Thymus (tissue), 11 donors: ENCODE results near the gene TRAM2. TPM values are rescaled to one million over a fixed set of nuclear protein-coding genes. Genes with fewer than 3 reads are reported as not detected.

Experiments used
- DNase-seq, 9 donors: peaks; one replicate each; pipeline ENCODE4 v3.0.0-alpha.2; 2013; ENCODE audit warnings: low spot score in 9 of 9, low read depth in 6 of 9, missing footprints in 1 of 9
- H3K27ac ChIP-seq, 2 donors: one replicate each; pipeline ENCODE4 v1.5.1; 2013; ENCODE audit warnings: control low read depth in 1 of 2, low read depth in 1 of 2, low read length in 1 of 2, mild to moderate bottlenecking in 1 of 2, moderate library complexity in 1 of 2
- H3K27me3 ChIP-seq, 2 donors: one replicate each; pipeline ENCODE4 v1.5.1; 2013; ENCODE audit warnings: low read length in 1 of 2; ENCODE audit not compliant: control insufficient read depth in 2 of 2, insufficient read depth in 1 of 2
- H3K36me3 ChIP-seq, 2 donors: one replicate each; pipeline ENCODE4 v1.5.1; 2013; ENCODE audit warnings: low read length in 1 of 2, mild to moderate bottlenecking in 1 of 2, moderate library complexity in 1 of 2; ENCODE audit not compliant: control insufficient read depth in 2 of 2, insufficient read depth in 2 of 2
- H3K4me1 ChIP-seq, 2 donors: one replicate each; pipeline ENCODE4 v1.5.1; 2013; ENCODE audit warnings: low read length in 2 of 2; ENCODE audit not compliant: control insufficient read depth in 2 of 2, insufficient read depth in 2 of 2
- H3K4me3 ChIP-seq, 2 donors: one replicate each; pipeline ENCODE4 v1.5.1; 2013; ENCODE audit warnings: low read length in 2 of 2, control low read depth in 1 of 2, mild to moderate bottlenecking in 1 of 2
- H3K9me3 ChIP-seq, 2 donors: one replicate each; pipeline ENCODE4 v1.5.1; 2013; ENCODE audit warnings: low read length in 1 of 2, mild to moderate bottlenecking in 1 of 2; ENCODE audit not compliant: control insufficient read depth in 2 of 2, insufficient read depth in 1 of 2
- WGBS: extraction: QIAGEN DNeasy Blood & Tissue Kit; methylation state at CpG from one replicate; pipeline ENCODE4 v1.1.7; 2013; 5-methylcytosine and 5-hydroxymethylcytosine counted together
- polyA plus RNA-seq: library from polyadenylated mRNA; stranded (reverse); fragments of 200-250 nt; gene quantifications from one replicate; pipeline ENCODE4 v1.2.3, GENCODE V29; 2013
- total RNA-seq: library from RNA; stranded (reverse); fragments of 120-200 nt; gene quantifications from one replicate; pipeline ENCODE4 v1.2.4, GENCODE V29; 2013
- donor health status: healthy.

Gene TRAM2
- total and polyA plus RNA-seq, 2 donors, result 3.1 to 3.4 TPM

GRCh38 chr6:52538901-52539354, 37.9 kb downstream of the TRAM2 start:
- Histone ChIP-seq H3K4me3 (no peak overlapping the region), H3K27me3 (no peaks in the 10 kb centered on the region), H3K4me1 (peaks cover 31 to 37% of the 10 kb centered on the region in 2 donors), H3K27ac (no peak overlapping the region), H3K36me3 (no peaks in the 10 kb centered on the region), H3K9me3 (no peaks in the 10 kb centered on the region)
- 99% methylated on average over 5 of the region's 5 CpGs for WGBS
- no peak for DNase-seq

GRCh38 chr6:52538252-52538900, 38.5 kb downstream of the TRAM2 start:
- Histone ChIP-seq H3K27me3 (no peaks in the 10 kb centered on the region), H3K27ac (no peak overlapping the region), H3K9me3 (no peaks in the 10 kb centered on the region), H3K36me3 (no peaks in the 10 kb centered on the region), H3K4me1 (peaks cover 31 to 37% of the 10 kb centered on the region in 2 donors), H3K4me3 (no peak overlapping the region)
- no peak for DNase-seq
- 97% methylated on average over 5 of the region's 5 CpGs for WGBS

- peak in 1 of 9 donors; percentile 33 for DNase-seq
- H3K36me3 ChIP-seq, result no peaks in the 10 kb centered on the region
- H3K4me3 ChIP-seq, result no peak overlapping the region
- H3K4me1 ChIP-seq, result peaks cover 31 to 37% of the 10 kb centered on the region in 2 donors
- H3K27ac ChIP-seq, result peak overlapping the region in 1 of 2 donors; percentile 3
- no peaks in the 10 kb centered on the region for H3K27me3 ChIP-seq
- WGBS, result 41% methylated on average over 8 of the region's 8 CpGs
- no peaks in the 10 kb centered on the region for H3K9me3 ChIP-seq
These were observed 39.7 kb downstream of the TRAM2 start for GRCh38 chr6:52537001-52537753.

GRCh38 chr6:52536424-52536916, 40.4 kb downstream of the TRAM2 start:
- Histone ChIP-seq H3K36me3 (no peaks in the 10 kb centered on the region), H3K9me3 (no peaks in the 10 kb centered on the region), H3K27ac (no peak overlapping the region), H3K4me1 (peaks cover 31 to 37% of the 10 kb centered on the region in 2 donors), H3K4me3 (no peak overlapping the region), H3K27me3 (no peaks in the 10 kb centered on the region)
- 83% methylated on average over 6 of the region's 6 CpGs for WGBS
- no peak for DNase-seq

GRCh38 chr6:52535711-52536423, 41.0 kb downstream of the TRAM2 start:
- H3K27ac ChIP-seq, result no peak overlapping the region
- 27% methylated on average over 5 of the region's 5 CpGs for WGBS
- no peak overlapping the region for H3K4me3 ChIP-seq
- H3K27me3 ChIP-seq, result no peaks in the 10 kb centered on the region
- peak in 1 of 9 donors; percentile 43 for DNase-seq
- peaks cover 31 to 37% of the 10 kb centered on the region in 2 donors for H3K4me1 ChIP-seq
- H3K9me3 ChIP-seq, result no peaks in the 10 kb centered on the region
- H3K36me3 ChIP-seq, result no peaks in the 10 kb centered on the region

GRCh38 chr6:52534966-52535390, 41.9 kb downstream of the TRAM2 start:
- peak in 3 of 9 donors; percentile 10 to 54 (median 31) for DNase-seq
- Histone ChIP-seq H3K36me3 (no peaks in the 10 kb centered on the region), H3K4me1 (peaks cover 31 to 37% of the 10 kb centered on the region in 2 donors), H3K27ac (no peak overlapping the region), H3K4me3 (no peak overlapping the region), H3K27me3 (no peaks in the 10 kb centered on the region), H3K9me3 (no peaks in the 10 kb centered on the region)
- WGBS, result 22% methylated on average over 3 of the region's 3 CpGs

GRCh38 chr6:52534363-52534762, 42.5 kb downstream of the TRAM2 start:
- H3K27me3 ChIP-seq, result no peaks in the 10 kb centered on the region
- 99% methylated on average over 5 of the region's 5 CpGs for WGBS
- no peak for DNase-seq
- no peaks in the 10 kb centered on the region for H3K9me3 ChIP-seq
- peaks cover 31 to 37% of the 10 kb centered on the region in 2 donors for H3K4me1 ChIP-seq
- H3K4me3 ChIP-seq, result no peak overlapping the region
- H3K36me3 ChIP-seq, result no peaks in the 10 kb centered on the region
- no peak overlapping the region for H3K27ac ChIP-seq

- WGBS, result 98% methylated on average over 2 of the region's 2 CpGs
- Histone ChIP-seq H3K27ac (no peak overlapping the region), H3K9me3 (no peaks in the 10 kb centered on the region), H3K36me3 (no peaks in the 10 kb centered on the region), H3K4me3 (no peak overlapping the region), H3K27me3 (no peaks in the 10 kb centered on the region), H3K4me1 (peaks cover 31 to 37% of the 10 kb centered on the region in 2 donors)
- no peak for DNase-seq
These were observed 43.4 kb downstream of the TRAM2 start for GRCh38 chr6:52533491-52533890.
